Trophoblast cell (in vitro differentiated cells and primary cell): ENCODE measurements around the gene EPHB1.

Experiments used
- DNase-seq, 2 donors: peaks; one replicate each; pipeline ENCODE4 v3.0.0-alpha.2; 2016
- H2AFZ ChIP-seq: 2 replicates; pipeline ENCODE4 v1.6.1; 2013; ENCODE audit warnings: low read length, moderate library complexity, mild to moderate bottlenecking; ENCODE audit not compliant: insufficient read depth, poor library complexity
- H2AK5ac ChIP-seq: 2 replicates; pipeline ENCODE4 v1.6.1; 2013; ENCODE audit warnings: mild to moderate bottlenecking, low read length
- H2BK120ac ChIP-seq: 2 replicates; pipeline ENCODE4 v1.6.1; 2013; ENCODE audit warnings: low read length, mild to moderate bottlenecking, moderate library complexity; ENCODE audit not compliant: insufficient read depth, poor library complexity
- H2BK12ac ChIP-seq: 2 replicates; pipeline ENCODE4 v1.6.1; 2013; ENCODE audit warnings: mild to moderate bottlenecking, low read length, moderate library complexity
- H2BK5ac ChIP-seq: 2 replicates; pipeline ENCODE4 v1.6.1; 2013; ENCODE audit warnings: low read length, low read depth, moderate library complexity, mild to moderate bottlenecking; ENCODE audit not compliant: poor library complexity
- H3K14ac ChIP-seq: 2 replicates; pipeline ENCODE4 v1.6.1; 2013; ENCODE audit warnings: mild to moderate bottlenecking, low read length
- H3K18ac ChIP-seq: 2 replicates; pipeline ENCODE4 v1.6.1; 2013; ENCODE audit warnings: mild to moderate bottlenecking, low read length
- H3K23ac ChIP-seq: 2 replicates; pipeline ENCODE4 v1.6.1; 2013; ENCODE audit warnings: low read length
- H3K27ac ChIP-seq: 2 replicates; pipeline ENCODE4 v1.5.1; 2013; ENCODE audit warnings: low read depth, mild to moderate bottlenecking, inconsistent platforms, low read length, moderate library complexity
- H3K27me3 ChIP-seq: 2 replicates; pipeline ENCODE4 v1.6.1; 2013; ENCODE audit warnings: inconsistent platforms, mild to moderate bottlenecking, low read length, moderate library complexity; ENCODE audit not compliant: insufficient read depth
- H3K36me3 ChIP-seq, 2 experiments: 1 replicate in 1 of 2; 2 replicates in 1 of 2; pipeline ENCODE4 v1.6.1; 2013; ENCODE audit warnings: low read length in 2 of 2, mild to moderate bottlenecking in 2 of 2, moderate library complexity in 1 of 2; ENCODE audit not compliant: insufficient read depth in 2 of 2, control insufficient read depth in 1 of 2
- H3K4ac ChIP-seq: 2 replicates; pipeline ENCODE4 v1.6.1; 2013; ENCODE audit warnings: low read depth, mild to moderate bottlenecking, low read length, moderate library complexity
- H3K4me1 ChIP-seq, 2 experiments: 1 replicate in 1 of 2; 2 replicates in 1 of 2; pipeline ENCODE4 v1.6.1; 2013; ENCODE audit warnings: low read length in 2 of 2, mild to moderate bottlenecking in 2 of 2, moderate library complexity in 1 of 2; ENCODE audit not compliant: insufficient read depth in 2 of 2, control insufficient read depth in 1 of 2
- H3K4me2 ChIP-seq: 2 replicates; pipeline ENCODE4 v1.6.1; 2013; ENCODE audit warnings: inconsistent platforms, mild to moderate bottlenecking, low read length, moderate library complexity
- H3K4me3 ChIP-seq: 2 replicates; pipeline ENCODE4 v1.5.1; 2013; ENCODE audit warnings: mild to moderate bottlenecking, low read depth, low read length, inconsistent platforms
- H3K79me1 ChIP-seq: one replicate; pipeline ENCODE4 v1.6.1; 2013; ENCODE audit warnings: low read length
- H3K79me2 ChIP-seq: 2 replicates; pipeline ENCODE4 v1.6.1; 2013; ENCODE audit warnings: low read length, mild to moderate bottlenecking; ENCODE audit not compliant: control insufficient read depth, insufficient read depth, poor library complexity
- H3K9ac ChIP-seq: 2 replicates; pipeline ENCODE4 v1.6.1; 2013; ENCODE audit warnings: mild to moderate bottlenecking, low read length
- H3K9me3 ChIP-seq: 2 replicates; pipeline ENCODE4 v1.6.1; 2013; ENCODE audit warnings: low read depth, mild to moderate bottlenecking, control low read depth, inconsistent platforms, low read length; ENCODE audit not compliant: insufficient read depth
- H4K12ac ChIP-seq: 2 replicates; pipeline ENCODE4 v1.6.1; 2013; ENCODE audit warnings: low read depth, mild to moderate bottlenecking, low read length, moderate library complexity
- H4K8ac ChIP-seq: 2 replicates; pipeline ENCODE4 v1.6.1; 2013; ENCODE audit warnings: low read depth, mild to moderate bottlenecking, low read length, moderate library complexity
- H4K91ac ChIP-seq: one replicate; pipeline ENCODE4 v1.6.1; 2013; ENCODE audit warnings: low read depth, mild to moderate bottlenecking, low read length, moderate library complexity
- WGBS: extraction: QIAGEN DNeasy Blood & Tissue Kit; methylation state at CpG from one replicate; pipeline ENCODE4 v1.1.7; 2013; ENCODE audit warnings: missing lambda C conversion rate; ENCODE audit not compliant: insufficient read length, insufficient coverage; ENCODE audit errors: extremely low coverage; 5-methylcytosine and 5-hydroxymethylcytosine counted together

Gene EPHB1

GRCh38 chr3:134928392-134928791, 133.3 kb downstream of the EPHB1 start:
- H3K23ac ChIP-seq: no peak overlapping the region
- H3K9ac ChIP-seq: no peak overlapping the region
- no peak overlapping the region for H4K8ac ChIP-seq
- no peak overlapping the region for H3K27ac ChIP-seq
- no CpG with 5 or more reads among the region's 6 CpGs for WGBS
- no peaks in the 10 kb centered on the region for H3K79me1 ChIP-seq
- H2BK12ac ChIP-seq: no peak overlapping the region
- no peak overlapping the region for H3K14ac ChIP-seq
- no peak overlapping the region for H3K18ac ChIP-seq
- no peak overlapping the region for H2BK120ac ChIP-seq
- H2BK5ac ChIP-seq: no peak overlapping the region
- H2AK5ac ChIP-seq: no peak overlapping the region
- H4K91ac ChIP-seq: no peak overlapping the region
- no peak overlapping the region for H3K4me2 ChIP-seq
- H3K79me2 ChIP-seq: no peaks in the 10 kb centered on the region
- no peak overlapping the region for H2AFZ ChIP-seq
- H3K36me3 ChIP-seq: no peaks in the 10 kb centered on the region
- H3K4me3 ChIP-seq: no peak overlapping the region
- H4K12ac ChIP-seq: no peak overlapping the region
- DNase-seq: no peak
- H3K9me3 ChIP-seq: peaks cover 2% of the 10 kb centered on the region
- H3K27me3 ChIP-seq: no peaks in the 10 kb centered on the region
- H3K4me1 ChIP-seq: no peaks in the 10 kb centered on the region
- H3K4ac ChIP-seq: no peak overlapping the region

DNA sequence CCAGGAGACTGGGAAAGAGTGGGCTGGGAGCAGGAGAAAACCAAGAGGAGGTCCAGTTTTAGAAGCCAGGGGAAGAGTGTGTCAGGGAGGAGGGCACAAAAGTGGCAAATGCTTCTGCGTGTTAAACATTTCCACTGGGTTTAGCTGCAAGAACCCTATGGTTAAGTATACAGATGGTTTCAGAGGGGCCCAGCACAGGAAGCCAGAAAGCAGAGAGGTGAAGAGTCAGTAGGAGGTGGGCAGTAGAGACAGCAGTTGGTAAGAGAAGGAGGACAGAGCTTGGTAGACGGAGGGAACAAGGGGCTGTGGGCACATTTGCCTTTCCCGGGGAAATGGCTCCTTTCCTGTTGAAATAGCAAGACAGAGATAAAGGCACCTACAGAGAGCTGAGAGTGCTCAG, 133.8 kb downstream of the EPHB1 start:
- no peak for DNase-seq
- Histone ChIP-seq H2BK5ac (no peak overlapping the region), H4K8ac (no peak overlapping the region), H3K14ac (no peak overlapping the region), H3K4me1 (no peaks in the 10 kb centered on the region), H3K9me3 (peaks cover 2% of the 10 kb centered on the region), H4K12ac (no peak overlapping the region), H3K4ac (no peak overlapping the region), H3K18ac (no peak overlapping the region), H2AK5ac (no peak overlapping the region), H3K4me2 (no peak overlapping the region), H3K23ac (no peak overlapping the region), H4K91ac (no peak overlapping the region), H3K27me3 (no peaks in the 10 kb centered on the region), H2BK12ac (no peak overlapping the region), H3K36me3 (no peaks in the 10 kb centered on the region), H2AFZ (no peak overlapping the region), H3K4me3 (no peak overlapping the region), H3K79me2 (no peaks in the 10 kb centered on the region), H2BK120ac (no peak overlapping the region), H3K27ac (no peak overlapping the region), H3K9ac (no peak overlapping the region), H3K79me1 (no peaks in the 10 kb centered on the region)
- WGBS: no CpG with 5 or more reads among the region's 3 CpGs

DNA sequence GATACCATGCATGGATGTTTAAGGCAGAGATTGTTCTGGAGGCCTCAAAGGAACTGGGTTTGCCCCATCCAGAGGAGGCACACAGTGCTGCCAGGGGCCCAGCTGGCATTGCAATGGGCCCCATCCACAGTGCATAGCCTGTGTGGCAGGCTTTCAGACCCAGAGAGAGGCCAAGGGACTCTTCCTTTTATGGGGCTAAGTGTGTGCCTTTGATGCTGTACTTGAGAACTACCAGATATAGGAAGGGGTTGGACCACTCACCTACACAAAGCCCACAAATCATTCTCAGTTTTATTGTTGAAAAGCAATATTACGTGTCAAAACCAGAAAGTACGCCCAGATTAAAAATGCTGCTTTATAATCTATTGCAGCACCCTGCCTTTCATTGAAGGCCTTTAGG, 134.9 kb downstream of the EPHB1 start:
- H2AK5ac ChIP-seq: no peak overlapping the region
- peaks cover 3% of the 10 kb centered on the region for H3K9me3 ChIP-seq
- H4K8ac ChIP-seq: no peak overlapping the region
- no peaks in the 10 kb centered on the region for H3K79me1 ChIP-seq
- H3K4me2 ChIP-seq: no peak overlapping the region
- H2BK120ac ChIP-seq: no peak overlapping the region
- no peak overlapping the region for H4K12ac ChIP-seq
- no peak overlapping the region for H2AFZ ChIP-seq
- H3K4me1 ChIP-seq: no peaks in the 10 kb centered on the region
- DNase-seq: no peak
- H3K36me3 ChIP-seq: no peaks in the 10 kb centered on the region
- H2BK5ac ChIP-seq: no peak overlapping the region
- WGBS: no CpG with 5 or more reads among the region's 2 CpGs
- H3K14ac ChIP-seq: no peak overlapping the region
- H3K9ac ChIP-seq: no peak overlapping the region
- H3K27me3 ChIP-seq: no peaks in the 10 kb centered on the region
- no peak overlapping the region for H3K27ac ChIP-seq
- H2BK12ac ChIP-seq: no peak overlapping the region
- H3K79me2 ChIP-seq: no peaks in the 10 kb centered on the region
- H3K4ac ChIP-seq: no peak overlapping the region
- no peak overlapping the region for H3K23ac ChIP-seq
- H3K18ac ChIP-seq: no peak overlapping the region
- H3K4me3 ChIP-seq: no peak overlapping the region
- H4K91ac ChIP-seq: no peak overlapping the region

GRCh38 chr3:134931045-134931785, 136.2 kb downstream of the EPHB1 start:
- no peaks in the 10 kb centered on the region for H3K27me3 ChIP-seq
- no peak overlapping the region for H3K14ac ChIP-seq
- no peak overlapping the region for H4K91ac ChIP-seq
- H3K4me3 ChIP-seq: no peak overlapping the region
- H3K79me1 ChIP-seq: no peaks in the 10 kb centered on the region
- no peak overlapping the region for H3K18ac ChIP-seq
- no peaks in the 10 kb centered on the region for H3K79me2 ChIP-seq
- no peaks in the 10 kb centered on the region for H3K4me1 ChIP-seq
- no peak overlapping the region for H3K9ac ChIP-seq
- H2AK5ac ChIP-seq: no peak overlapping the region
- no CpG with 5 or more reads among the region's 5 CpGs for WGBS
- no peak overlapping the region for H2AFZ ChIP-seq
- no peak overlapping the region for H3K27ac ChIP-seq
- no peak overlapping the region for H3K4me2 ChIP-seq
- H3K4ac ChIP-seq: no peak overlapping the region
- no peak overlapping the region for H2BK12ac ChIP-seq
- H4K8ac ChIP-seq: no peak overlapping the region
- H3K36me3 ChIP-seq: no peaks in the 10 kb centered on the region
- no peak overlapping the region for H4K12ac ChIP-seq
- H2BK5ac ChIP-seq: no peak overlapping the region
- no peak for DNase-seq
- H2BK120ac ChIP-seq: no peak overlapping the region
- H3K9me3 ChIP-seq: peaks cover 1% of the 10 kb centered on the region
- H3K23ac ChIP-seq: no peak overlapping the region
